Progenitor cell of endocrine pancreas (in vitro differentiated cells): ENCODE measurements around the gene THSD7A. TPM values are rescaled to one million over a fixed set of nuclear protein-coding genes. Genes with fewer than 3 reads are reported as not detected.
A peak's percentile ranks its signal among the peaks of the same experiment; 100 is the strongest.

Experiments used
- DNase-seq: peaks from one replicate; pipeline ENCODE4 v3.0.0; 2021; ENCODE audit warnings: low spot score; ENCODE audit not compliant: unreplicated experiment
- H3K27ac Mint-ChIP-seq: 2 replicates; pipeline ENCODE4 v1.8.0; 2021; ENCODE audit warnings: mild to moderate bottlenecking, moderate library complexity, mixed read lengths
- H3K27me3 Mint-ChIP-seq: 2 replicates; pipeline ENCODE4 v1.8.0; 2021; ENCODE audit warnings: mixed read lengths
- H3K36me3 Mint-ChIP-seq: 2 replicates; pipeline ENCODE4 v1.8.0; 2022; ENCODE audit warnings: mixed read lengths; ENCODE audit not compliant: insufficient read depth
- H3K4me1 Mint-ChIP-seq: 2 replicates; pipeline ENCODE4 v1.8.0; 2021; ENCODE audit warnings: low read depth, mixed read lengths
- H3K4me3 Mint-ChIP-seq: 2 replicates; pipeline ENCODE4 v1.8.0; 2021; ENCODE audit warnings: low read depth, mild to moderate bottlenecking, moderate library complexity, mixed read lengths
- H3K9me3 Mint-ChIP-seq: 2 replicates; pipeline ENCODE4 v1.8.0; 2021; ENCODE audit warnings: low read depth, mixed read lengths
- CTCF ChIP-seq: fragments of 200-600 bp; sonication (generic); IDR thresholded peaks from one replicate; pipeline ENCODE4 v1.5.0; 2021; ENCODE audit warnings: antibody characterized with exemption, mild to moderate bottlenecking; ENCODE audit not compliant: unreplicated experiment
- total RNA-seq: library from RNA; stranded (reverse); gene quantifications from 2 replicates; pipeline ENCODE4 v1.2.1, GENCODE V29; 2021

The THSD7A gene
- total RNA-seq, 1 donor from 2014 or later: 4.7 TPM

- Mint-ChIP-seq H3K4me3 (no peak overlapping the region), H3K9me3 (no peaks in the 10 kb centered on the region), H3K27me3 (no peaks in the 10 kb centered on the region), H3K27ac (no peak overlapping the region), H3K4me1 (no peaks in the 10 kb centered on the region), H3K36me3 (no peaks in the 10 kb centered on the region)
- DNase-seq: no peak
- no peak for TF ChIP-seq CTCF
Observed at GRCh38 chr7:11376529-11376928, 455.5 kb downstream of the THSD7A start.

GRCh38 chr7:11374629-11375028, 457.4 kb downstream of the THSD7A start:
- Mint-ChIP-seq H3K4me3 (no peak overlapping the region), H3K27me3 (no peaks in the 10 kb centered on the region), H3K9me3 (no peaks in the 10 kb centered on the region), H3K36me3 (no peaks in the 10 kb centered on the region), H3K4me1 (no peaks in the 10 kb centered on the region), H3K27ac (no peak overlapping the region)
- DNase-seq: no peak
- no peak for TF ChIP-seq CTCF

GRCh38 chr7:11373546-11374142, 458.4 kb downstream of the THSD7A start:
- Mint-ChIP-seq H3K9me3 (no peaks in the 10 kb centered on the region), H3K27ac (no peak overlapping the region), H3K4me1 (no peaks in the 10 kb centered on the region), H3K27me3 (no peaks in the 10 kb centered on the region), H3K4me3 (no peak overlapping the region), H3K36me3 (no peaks in the 10 kb centered on the region)
- DNase-seq: no peak
- TF ChIP-seq CTCF: peak; percentile 67

GRCh38 chr7:11369696-11370095, 462.3 kb downstream of the THSD7A start:
- no peak for DNase-seq
- H3K27ac Mint-ChIP-seq: no peak overlapping the region
- no peak overlapping the region for H3K4me3 Mint-ChIP-seq
- H3K9me3 Mint-ChIP-seq: no peaks in the 10 kb centered on the region
- H3K4me1 Mint-ChIP-seq: no peaks in the 10 kb centered on the region
- TF ChIP-seq CTCF: no peak
- H3K27me3 Mint-ChIP-seq: no peaks in the 10 kb centered on the region
- H3K36me3 Mint-ChIP-seq: no peaks in the 10 kb centered on the region

- H3K36me3 Mint-ChIP-seq: no peaks in the 10 kb centered on the region
- DNase-seq: no peak
- H3K4me3 Mint-ChIP-seq: no peak overlapping the region
- TF ChIP-seq CTCF: no peak
- H3K27me3 Mint-ChIP-seq: no peaks in the 10 kb centered on the region
- no peaks in the 10 kb centered on the region for H3K9me3 Mint-ChIP-seq
- no peaks in the 10 kb centered on the region for H3K4me1 Mint-ChIP-seq
- H3K27ac Mint-ChIP-seq: no peak overlapping the region
Observed at GRCh38 chr7:11366118-11366517, 465.9 kb downstream of the THSD7A start.
